WERI-Rb-1 (cell line): ENCODE results near the gene SLC13A3.

Experiments used
- DNase-seq: peaks from one replicate; pipeline ENCODE4 v3.0.0-alpha.2; 2020
- H3K27ac ChIP-seq: fragments of 250-450 bp; sonication (Bioruptor Pico); 2 replicates; pipeline ENCODE4 v1.5.1; 2020; ENCODE audit warnings: mild to moderate bottlenecking, moderate library complexity
- H3K27me3 ChIP-seq: fragments of 250-450 bp; sonication (Bioruptor Pico); 2 replicates; pipeline ENCODE4 v1.5.1; 2021; ENCODE audit warnings: mild to moderate bottlenecking, low read depth, moderate library complexity; ENCODE audit not compliant: insufficient read depth, severe bottlenecking
- H3K36me3 ChIP-seq: fragments of 250-450 bp; sonication (Bioruptor Pico); 2 replicates; pipeline ENCODE4 v1.5.1; 2020; ENCODE audit warnings: mild to moderate bottlenecking, moderate library complexity
- H3K4me3 ChIP-seq: 2 replicates; pipeline ENCODE4 v1.5.1; 2011; ENCODE audit warnings: low read depth, mild to moderate bottlenecking, control low read depth, low read length
- H3K9me3 ChIP-seq: fragments of 250-450 bp; sonication (Bioruptor Pico); 2 replicates; pipeline ENCODE4 v1.5.1; 2021; ENCODE audit warnings: mild to moderate bottlenecking, moderate library complexity; ENCODE audit not compliant: severe bottlenecking
- CTCF ChIP-seq: IDR thresholded peaks from 2 replicates; pipeline ENCODE4 v1.5.1; 2011; ENCODE audit warnings: low read depth, mild to moderate bottlenecking, control low read depth, inconsistent platforms, low read length

Gene SLC13A3

GRCh38 chr20:46604551-46605133 is 46.6 kb downstream of the SLC13A3 start:
- Histone ChIP-seq H3K27ac (no peak overlapping the region), H3K9me3 (no peaks in the 10 kb centered on the region), H3K27me3 (no peaks in the 10 kb centered on the region), H3K36me3 (no peaks in the 10 kb centered on the region), H3K4me3 (no peak overlapping the region)
- no peak for TF ChIP-seq CTCF
- DNase-seq, result no peak

- H3K4me3 ChIP-seq, result no peak overlapping the region
- H3K27ac ChIP-seq, result no peak overlapping the region
- no peaks in the 10 kb centered on the region for H3K27me3 ChIP-seq
- no peaks in the 10 kb centered on the region for H3K36me3 ChIP-seq
- TF ChIP-seq CTCF, result no peak
- DNase-seq, result no peak
- no peaks in the 10 kb centered on the region for H3K9me3 ChIP-seq
Measured at GRCh38 chr20:46602429-46602828, 48.8 kb downstream of the SLC13A3 start.

- no peaks in the 10 kb centered on the region for H3K9me3 ChIP-seq
- no peak overlapping the region for H3K4me3 ChIP-seq
- no peak overlapping the region for H3K27ac ChIP-seq
- DNase-seq, result no peak
- no peak for TF ChIP-seq CTCF
- H3K27me3 ChIP-seq, result no peaks in the 10 kb centered on the region
- no peaks in the 10 kb centered on the region for H3K36me3 ChIP-seq
Measured at GRCh38 chr20:46601603-46602122, 49.6 kb downstream of the SLC13A3 start.

- Histone ChIP-seq H3K9me3 (no peaks in the 10 kb centered on the region), H3K36me3 (no peaks in the 10 kb centered on the region), H3K4me3 (no peak overlapping the region), H3K27ac (no peak overlapping the region), H3K27me3 (no peaks in the 10 kb centered on the region)
- no peak for DNase-seq
- no peak for TF ChIP-seq CTCF
Measured at GRCh38 chr20:46600286-46600752, 50.9 kb downstream of the SLC13A3 start.

- Histone ChIP-seq H3K27ac (no peak overlapping the region), H3K9me3 (no peaks in the 10 kb centered on the region), H3K27me3 (no peaks in the 10 kb centered on the region), H3K36me3 (no peaks in the 10 kb centered on the region), H3K4me3 (no peak overlapping the region)
- DNase-seq, result no peak
- no peak for TF ChIP-seq CTCF
Measured at GRCh38 chr20:46599227-46599987, 51.9 kb downstream of the SLC13A3 start.
